K562 (cell line): ENCODE results near the gene ANKRD12. TPM values are rescaled to one million over a fixed set of nuclear protein-coding genes. Genes with fewer than 3 reads are reported as not detected.
A peak's percentile ranks its signal among the peaks of the same experiment; 100 is the strongest.

Experiments used
- ATF1 ChIP-seq, 2 experiments: fragments of 450-650 bp in 1 of 2; IDR thresholded peaks; 2 replicates each; pipeline ENCODE4 v1.6.1; 2016; ENCODE audit warnings: missing compliant biosample characterization in 1 of 2, missing genetic modification characterization in 1 of 2
- CCNT2 ChIP-seq: IDR thresholded peaks from 2 replicates; pipeline ENCODE4 v1.6.1; 2011; ENCODE audit warnings: borderline replicate concordance, low read depth, mild to moderate bottlenecking, moderate library complexity, mixed read lengths, low read length; ENCODE audit not compliant: insufficient read length; ENCODE audit errors: extremely low read depth
- DNMT1 ChIP-seq: fragments of 450-650 bp; IDR thresholded peaks from 2 replicates; pipeline ENCODE4 v1.6.1; 2016; ENCODE audit warnings: antibody characterized with exemption, mild to moderate bottlenecking
- ETV6 ChIP-seq, 3 experiments: fragments of 150-350 bp in 1 of 3; sonication (generic) in 1 of 3; formaldehyde crosslinking in 1 of 3; IDR thresholded peaks; 2 replicates each; pipeline versions ENCODE4 v1.6.1 to v1.8.0; 2014 to 2022; ENCODE audit warnings: borderline replicate concordance in 2 of 3, low read depth in 2 of 3, antibody characterized with exemption in 1 of 3, low read length in 1 of 3, mild to moderate bottlenecking in 1 of 3, missing genetic modification reagents in 1 of 3
- FOXP1 ChIP-seq: sonication (generic); formaldehyde crosslinking; IDR thresholded peaks from 2 replicates; pipeline ENCODE4 v1.8.0; 2022; ENCODE audit warnings: mild to moderate bottlenecking, missing genetic modification reagents
- KAT2B ChIP-seq: IDR thresholded peaks from one replicate; pipeline ENCODE4 v1.6.1; 2012; ENCODE audit warnings: low read depth, mild to moderate bottlenecking, control low read depth, inconsistent platforms, low read length, moderate library complexity
- MEIS2 ChIP-seq: fragments of 450-650 bp; IDR thresholded peaks from 2 replicates; pipeline ENCODE4 v1.6.1; 2014; ENCODE audit warnings: mild to moderate bottlenecking; ENCODE audit not compliant: partially characterized antibody
- SIN3A ChIP-seq, 2 experiments: fragments of 150-350 bp in 1 of 2; IDR thresholded peaks; 2 replicates each; pipeline ENCODE4 v1.6.1; 2011 to 2016; ENCODE audit warnings: borderline replicate concordance in 2 of 2, low read depth in 2 of 2, low read length in 2 of 2, mild to moderate bottlenecking in 2 of 2, moderate library complexity in 2 of 2; ENCODE audit not compliant: control insufficient read depth in 1 of 2
- SMC3 ChIP-seq: conservative IDR thresholded peaks from 2 replicates; pipeline ENCODE4 v1.6.1; 2011; ENCODE audit warnings: low read depth, low read length, improper control_type of control experiment; ENCODE audit not compliant: insufficient read depth
- ZNF41 ChIP-seq: fragments of 250-450 bp; sonication (Bioruptor Pico); conservative IDR thresholded peaks from 2 replicates; pipeline ENCODE4 v1.4.0; 2020; ENCODE audit warnings: mild to moderate bottlenecking
- polyA plus RNA-seq, 8 experiments: library from polyadenylated mRNA; depleted of rRNA in 4 of 8; stranded (reverse) in 5 of 8; unstranded in 3 of 8; fragments of >200 nt; fragmentation: Nextera tagmentation in 2 of 8; fragmentation: Illumina TruSeq in 1 of 8; extraction: Ambion mirVana in 2 of 8; extraction: Trizol in 1 of 8; gene quantifications; 2 replicates each; pipeline versions ENCODE4 v1.2.1 to v1.2.3, GENCODE V29; 2011 to 2014; ENCODE audit warnings: inconsistent platforms in 1 of 8, missing spikeins in 1 of 8
- total RNA-seq, 7 experiments: library from RNA; depleted of rRNA in 6 of 7; stranded (reverse); fragments of >200 nt in 6 of 7; fragmentation: Illumina TruSeq in 2 of 7; extraction: Trizol in 2 of 7; gene quantifications; 2 replicates each; pipeline versions ENCODE4 v1.2.1 to v1.2.3, GENCODE V29; 2011 to 2021; ENCODE audit warnings: low replicate concordance in 1 of 7
- TF ChIP-seq, protein P1 (sequence below): sonication (generic); formaldehyde crosslinking; IDR thresholded peaks from 2 replicates; pipeline ENCODE4 v1.8.1; 2023; ENCODE audit warnings: missing genetic modification reagents, mild to moderate bottlenecking, borderline replicate concordance
- TF ChIP-seq, protein P2 (sequence below): sonication (generic); formaldehyde crosslinking; IDR thresholded peaks from 2 replicates; pipeline ENCODE4 v1.8.1; 2023; ENCODE audit warnings: mild to moderate bottlenecking, missing genetic modification reagents
- TF ChIP-seq, protein P3 (sequence below): fragments of 450-650 bp; IDR thresholded peaks from 2 replicates; pipeline ENCODE4 v1.6.1; 2016; ENCODE audit warnings: borderline replicate concordance

ANKRD12 gene
- total and polyA plus RNA-seq, 9 of the 15 experiments (the other 6 are each of a cell fraction or from before 2014, with no cell fraction given), result 6.6 to 28.2 (median 16.0) TPM

DNA sequence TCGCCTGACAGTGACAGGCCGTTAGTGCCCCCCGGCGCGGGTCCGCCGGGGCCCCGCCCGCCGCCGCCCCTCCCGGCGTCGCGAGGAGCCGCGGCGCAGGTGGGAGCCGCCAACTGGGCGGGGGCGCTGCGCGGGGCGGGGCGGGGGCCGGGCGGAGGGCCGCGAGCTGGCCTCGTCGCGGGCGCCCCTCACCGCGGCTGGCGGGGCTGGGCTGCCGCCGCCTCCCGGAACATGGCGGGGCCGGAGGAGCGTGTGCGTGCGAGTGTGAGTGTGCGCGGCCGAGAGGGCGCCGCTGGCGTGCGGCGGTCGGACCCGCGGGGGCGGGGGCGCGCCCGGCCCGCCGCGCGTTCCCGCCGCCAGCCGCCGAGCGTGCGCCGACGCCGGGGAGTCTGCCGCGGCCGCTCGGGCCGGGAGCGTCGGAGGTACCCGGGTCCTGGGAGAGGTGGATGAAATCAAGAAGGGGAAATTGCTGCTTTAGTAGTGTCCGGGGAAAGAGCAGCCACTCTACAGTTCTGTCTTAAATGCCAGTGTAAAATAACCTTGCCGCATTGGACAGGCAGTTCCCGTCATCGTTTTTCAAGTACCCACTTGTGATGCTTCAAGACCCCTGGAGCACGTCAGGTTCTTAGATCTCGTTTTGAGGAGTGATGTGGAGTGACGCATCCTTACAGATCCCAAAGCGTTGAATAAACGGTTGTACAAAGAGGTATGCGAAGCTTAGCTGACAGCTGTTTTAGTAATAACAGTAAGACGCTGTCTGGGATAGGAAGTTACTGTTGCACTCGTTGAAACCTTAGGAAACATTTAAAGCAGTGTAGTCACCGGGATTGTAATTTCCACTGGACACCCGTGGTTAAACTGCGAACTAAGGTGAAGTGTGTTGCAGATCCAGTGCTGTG lies 836 bp downstream of the ANKRD12 start (continued):
- no peak for TF ChIP-seq FOXP1
- TF ChIP-seq KAT2B, result no peak
- TF ChIP-seq SMC3, result no peak
- TF ChIP-seq ATF1 (CRISPR knock-in tag; IDR thresholded peaks at IDR 0.05), result no peak
- peak; percentile 73 for TF ChIP-seq ATF1 (tag; IDR thresholded peaks at IDR 0.05)
- no peak for TF ChIP-seq ETV6 (IDR thresholded peaks at IDR 0.05; ENCODE audit: borderline replicate concordance in 1 of 2, low read depth in 2 of 2, low read length in 1 of 2)
- TF ChIP-seq ETV6 (CRISPR knock-in tag; IDR thresholded peaks at IDR 0.05; ENCODE audit: borderline replicate concordance), result no peak
- TF ChIP-seq, protein P1, sequence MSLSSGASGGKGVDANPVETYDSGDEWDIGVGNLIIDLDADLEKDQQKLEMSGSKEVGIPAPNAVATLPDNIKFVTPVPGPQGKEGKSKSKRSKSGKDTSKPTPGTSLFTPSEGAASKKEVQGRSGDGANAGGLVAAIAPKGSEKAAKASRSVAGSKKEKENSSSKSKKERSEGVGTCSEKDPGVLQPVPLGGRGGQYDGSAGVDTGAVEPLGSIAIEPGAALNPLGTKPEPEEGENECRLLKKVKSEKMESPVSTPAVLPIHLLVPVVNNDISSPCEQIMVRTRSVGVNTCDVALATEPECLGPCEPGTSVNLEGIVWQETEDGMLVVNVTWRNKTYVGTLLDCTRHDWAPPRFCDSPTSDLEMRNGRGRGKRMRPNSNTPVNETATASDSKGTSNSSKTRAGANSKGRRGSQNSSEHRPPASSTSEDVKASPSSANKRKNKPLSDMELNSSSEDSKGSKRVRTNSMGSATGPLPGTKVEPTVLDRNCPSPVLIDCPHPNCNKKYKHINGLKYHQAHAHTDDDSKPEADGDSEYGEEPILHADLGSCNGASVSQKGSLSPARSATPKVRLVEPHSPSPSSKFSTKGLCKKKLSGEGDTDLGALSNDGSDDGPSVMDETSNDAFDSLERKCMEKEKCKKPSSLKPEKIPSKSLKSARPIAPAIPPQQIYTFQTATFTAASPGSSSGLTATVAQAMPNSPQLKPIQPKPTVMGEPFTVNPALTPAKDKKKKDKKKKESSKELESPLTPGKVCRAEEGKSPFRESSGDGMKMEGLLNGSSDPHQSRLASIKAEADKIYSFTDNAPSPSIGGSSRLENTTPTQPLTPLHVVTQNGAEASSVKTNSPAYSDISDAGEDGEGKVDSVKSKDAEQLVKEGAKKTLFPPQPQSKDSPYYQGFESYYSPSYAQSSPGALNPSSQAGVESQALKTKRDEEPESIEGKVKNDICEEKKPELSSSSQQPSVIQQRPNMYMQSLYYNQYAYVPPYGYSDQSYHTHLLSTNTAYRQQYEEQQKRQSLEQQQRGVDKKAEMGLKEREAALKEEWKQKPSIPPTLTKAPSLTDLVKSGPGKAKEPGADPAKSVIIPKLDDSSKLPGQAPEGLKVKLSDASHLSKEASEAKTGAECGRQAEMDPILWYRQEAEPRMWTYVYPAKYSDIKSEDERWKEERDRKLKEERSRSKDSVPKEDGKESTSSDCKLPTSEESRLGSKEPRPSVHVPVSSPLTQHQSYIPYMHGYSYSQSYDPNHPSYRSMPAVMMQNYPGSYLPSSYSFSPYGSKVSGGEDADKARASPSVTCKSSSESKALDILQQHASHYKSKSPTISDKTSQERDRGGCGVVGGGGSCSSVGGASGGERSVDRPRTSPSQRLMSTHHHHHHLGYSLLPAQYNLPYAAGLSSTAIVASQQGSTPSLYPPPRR (CRISPR knock-in tag), result 0 out of 2 replicates have a peak, but pooled peaks have one; percentile 36
- TF ChIP-seq DNMT1, result no peak
- TF ChIP-seq, protein P2, sequence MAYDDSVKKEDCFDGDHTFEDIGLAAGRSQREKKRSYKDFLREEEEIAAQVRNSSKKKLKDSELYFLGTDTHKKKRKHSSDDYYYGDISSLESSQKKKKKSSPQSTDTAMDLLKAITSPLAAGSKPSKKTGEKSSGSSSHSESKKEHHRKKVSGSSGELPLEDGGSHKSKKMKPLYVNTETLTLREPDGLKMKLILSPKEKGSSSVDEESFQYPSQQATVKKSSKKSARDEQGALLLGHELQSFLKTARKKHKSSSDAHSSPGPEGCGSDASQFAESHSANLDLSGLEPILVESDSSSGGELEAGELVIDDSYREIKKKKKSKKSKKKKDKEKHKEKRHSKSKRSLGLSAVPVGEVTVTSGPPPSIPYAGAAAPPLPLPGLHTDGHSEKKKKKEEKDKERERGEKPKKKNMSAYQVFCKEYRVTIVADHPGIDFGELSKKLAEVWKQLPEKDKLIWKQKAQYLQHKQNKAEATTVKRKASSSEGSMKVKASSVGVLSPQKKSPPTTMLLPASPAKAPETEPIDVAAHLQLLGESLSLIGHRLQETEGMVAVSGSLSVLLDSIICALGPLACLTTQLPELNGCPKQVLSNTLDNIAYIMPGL (CRISPR knock-in tag), result peak; percentile 27; the same call in 1 of the 2 replicates
- TF ChIP-seq CCNT2, result peak; percentile 76
- TF ChIP-seq MEIS2, result peak; percentile 48
- TF ChIP-seq ZNF41 (CRISPR knock-in tag), result no peak
- TF ChIP-seq, protein P3, sequence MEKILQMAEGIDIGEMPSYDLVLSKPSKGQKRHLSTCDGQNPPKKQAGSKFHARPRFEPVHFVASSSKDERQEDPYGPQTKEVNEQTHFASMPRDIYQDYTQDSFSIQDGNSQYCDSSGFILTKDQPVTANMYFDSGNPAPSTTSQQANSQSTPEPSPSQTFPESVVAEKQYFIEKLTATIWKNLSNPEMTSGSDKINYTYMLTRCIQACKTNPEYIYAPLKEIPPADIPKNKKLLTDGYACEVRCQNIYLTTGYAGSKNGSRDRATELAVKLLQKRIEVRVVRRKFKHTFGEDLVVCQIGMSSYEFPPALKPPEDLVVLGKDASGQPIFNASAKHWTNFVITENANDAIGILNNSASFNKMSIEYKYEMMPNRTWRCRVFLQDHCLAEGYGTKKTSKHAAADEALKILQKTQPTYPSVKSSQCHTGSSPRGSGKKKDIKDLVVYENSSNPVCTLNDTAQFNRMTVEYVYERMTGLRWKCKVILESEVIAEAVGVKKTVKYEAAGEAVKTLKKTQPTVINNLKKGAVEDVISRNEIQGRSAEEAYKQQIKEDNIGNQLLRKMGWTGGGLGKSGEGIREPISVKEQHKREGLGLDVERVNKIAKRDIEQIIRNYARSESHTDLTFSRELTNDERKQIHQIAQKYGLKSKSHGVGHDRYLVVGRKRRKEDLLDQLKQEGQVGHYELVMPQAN, result 0 out of 2 replicates have a peak, but pooled peaks have one; percentile 46
- peak; percentile 78 to 79; a peak in 2 of 4 replicates for TF ChIP-seq SIN3A (IDR thresholded peaks at IDR 0.05; ENCODE audit: borderline replicate concordance in 2 of 2, control insufficient read depth in 1 of 2, low read depth in 2 of 2, low read length in 2 of 2)
